Memory B cell (primary cell): ENCODE results near the gene KLHL29.

ENCODE experiments used
- ATAC-seq: fragments of 150-1000 bp; cut with Tn5 transposase; 2 replicates; pipeline ENCODE4 v1.10.0; 2021; ENCODE audit warnings: low read depth, mild to moderate bottlenecking, moderate library complexity
- DNase-seq, 2 donors: peaks; one replicate each; pipeline ENCODE4 v3.0.0; 2022; ENCODE audit warnings: low spot score in 2 of 2
- H3K27ac Mint-ChIP-seq: one replicate; pipeline ENCODE4 v1.8.0; 2022; ENCODE audit warnings: mild to moderate bottlenecking, moderate library complexity, mixed read lengths
- H3K27me3 Mint-ChIP-seq: one replicate; pipeline ENCODE4 v1.8.0; 2022; ENCODE audit warnings: mixed read lengths
- H3K36me3 Mint-ChIP-seq: one replicate; pipeline ENCODE4 v1.8.0; 2022; ENCODE audit warnings: mild to moderate bottlenecking, mixed read lengths
- H3K4me1 Mint-ChIP-seq: one replicate; pipeline ENCODE4 v1.8.0; 2022; ENCODE audit warnings: mixed read lengths
- H3K4me3 Mint-ChIP-seq: one replicate; pipeline ENCODE4 v1.8.0; 2022; ENCODE audit warnings: mild to moderate bottlenecking, moderate library complexity, mixed read lengths
- H3K9me3 Mint-ChIP-seq: one replicate; pipeline ENCODE4 v1.8.0; 2022; ENCODE audit warnings: mixed read lengths

Gene KLHL29

GRCh38 chr2:23705771-23706612 lies 321.0 kb downstream of the KLHL29 start:
- H3K27me3 Mint-ChIP-seq = no peaks in the 10 kb centered on the region
- ATAC-seq (no peak), DNase-seq (no peak)
- no peaks in the 10 kb centered on the region for H3K9me3 Mint-ChIP-seq
- no peak overlapping the region for H3K4me3 Mint-ChIP-seq
- H3K4me1 Mint-ChIP-seq = no peaks in the 10 kb centered on the region
- no peak overlapping the region for H3K27ac Mint-ChIP-seq
- peaks cover 37% of the 10 kb centered on the region for H3K36me3 Mint-ChIP-seq

GRCh38 chr2:23706613-23707078 lies 321.7 kb downstream of the KLHL29 start:
- no peak overlapping the region for H3K27ac Mint-ChIP-seq

GRCh38 chr2:23707096-23707495 lies 322.1 kb downstream of the KLHL29 start:
- no peaks in the 10 kb centered on the region for H3K9me3 Mint-ChIP-seq
- H3K27me3 Mint-ChIP-seq = no peaks in the 10 kb centered on the region
- DNase-seq (no peak), ATAC-seq (no peak)
- peaks cover 37% of the 10 kb centered on the region for H3K36me3 Mint-ChIP-seq
- H3K4me1 Mint-ChIP-seq = no peaks in the 10 kb centered on the region
- no peak overlapping the region for H3K4me3 Mint-ChIP-seq
- no peak overlapping the region for H3K27ac Mint-ChIP-seq

More at GRCh38 chr2:23706613-23707078, 321.7 kb downstream of the KLHL29 start:
- ATAC-seq (no peak), DNase-seq (no peak)
- Mint-ChIP-seq H3K4me3 (no peak overlapping the region), H3K27me3 (no peaks in the 10 kb centered on the region), H3K9me3 (no peaks in the 10 kb centered on the region), H3K4me1 (no peaks in the 10 kb centered on the region), H3K36me3 (peaks cover 34% of the 10 kb centered on the region)

- H3K4me3 Mint-ChIP-seq = no peak overlapping the region
- H3K36me3 Mint-ChIP-seq = peaks cover 33% of the 10 kb centered on the region
- no peaks in the 10 kb centered on the region for H3K27me3 Mint-ChIP-seq
- H3K4me1 Mint-ChIP-seq = no peaks in the 10 kb centered on the region
- no peaks in the 10 kb centered on the region for H3K9me3 Mint-ChIP-seq
- ATAC-seq (no peak), DNase-seq (no peak)
- H3K27ac Mint-ChIP-seq = no peak overlapping the region
Measured at GRCh38 chr2:23708771-23709170, 323.8 kb downstream of the KLHL29 start.

GRCh38 chr2:23709311-23709710 lies 324.3 kb downstream of the KLHL29 start:
- ATAC-seq = no peak
- no peaks in the 10 kb centered on the region for H3K4me1 Mint-ChIP-seq
- DNase-seq = no peak
- no peaks in the 10 kb centered on the region for H3K9me3 Mint-ChIP-seq
- H3K27ac Mint-ChIP-seq = no peak overlapping the region
- H3K27me3 Mint-ChIP-seq = no peaks in the 10 kb centered on the region
- peaks cover 33% of the 10 kb centered on the region for H3K36me3 Mint-ChIP-seq
- no peak overlapping the region for H3K4me3 Mint-ChIP-seq

GRCh38 chr2:23711979-23712755 lies 327.2 kb downstream of the KLHL29 start:
- Mint-ChIP-seq H3K4me3 (no peak overlapping the region), H3K27ac (no peak overlapping the region), H3K9me3 (no peaks in the 10 kb centered on the region), H3K36me3 (peaks cover 29% of the 10 kb centered on the region), H3K4me1 (peaks cover 6% of the 10 kb centered on the region), H3K27me3 (no peaks in the 10 kb centered on the region)
- ATAC-seq = no peak
- DNase-seq = no peak

GRCh38 chr2:23712756-23713151 lies 327.8 kb downstream of the KLHL29 start:
- H3K27ac Mint-ChIP-seq = no peak overlapping the region
- H3K9me3 Mint-ChIP-seq = no peaks in the 10 kb centered on the region
- H3K36me3 Mint-ChIP-seq = peaks cover 30% of the 10 kb centered on the region
- DNase-seq (no peak), ATAC-seq (no peak)
- H3K4me3 Mint-ChIP-seq = no peak overlapping the region
- H3K27me3 Mint-ChIP-seq = no peaks in the 10 kb centered on the region
- peaks cover 6% of the 10 kb centered on the region for H3K4me1 Mint-ChIP-seq

- ATAC-seq (no peak), DNase-seq (no peak)
- Mint-ChIP-seq H3K27me3 (no peaks in the 10 kb centered on the region), H3K9me3 (no peaks in the 10 kb centered on the region), H3K4me3 (no peak overlapping the region), H3K27ac (no peak overlapping the region), H3K36me3 (peaks cover 29% of the 10 kb centered on the region), H3K4me1 (peaks cover 6% of the 10 kb centered on the region)
Measured at GRCh38 chr2:23713351-23713750, 328.4 kb downstream of the KLHL29 start.

GRCh38 chr2:23718931-23719700 lies 334.1 kb downstream of the KLHL29 start:
- no peaks in the 10 kb centered on the region for H3K27me3 Mint-ChIP-seq
- peaks cover 10% of the 10 kb centered on the region for H3K4me1 Mint-ChIP-seq
- H3K36me3 Mint-ChIP-seq = peaks cover 48% of the 10 kb centered on the region
- no peak overlapping the region for H3K4me3 Mint-ChIP-seq
- DNase-seq (no peak), ATAC-seq (no peak)
- H3K9me3 Mint-ChIP-seq = peaks cover 8% of the 10 kb centered on the region
- peak overlapping the region; percentile 19 for H3K27ac Mint-ChIP-seq

GRCh38 chr2:23719716-23720115 lies 334.7 kb downstream of the KLHL29 start:
- no peaks in the 10 kb centered on the region for H3K27me3 Mint-ChIP-seq
- H3K4me1 Mint-ChIP-seq = peaks cover 10% of the 10 kb centered on the region
- ATAC-seq (no peak), DNase-seq (no peak)
- no peak overlapping the region for H3K4me3 Mint-ChIP-seq
- H3K9me3 Mint-ChIP-seq = peaks cover 10% of the 10 kb centered on the region
- peaks cover 51% of the 10 kb centered on the region for H3K36me3 Mint-ChIP-seq
- H3K27ac Mint-ChIP-seq = no peak overlapping the region

GRCh38 chr2:23720705-23721453 lies 335.9 kb downstream of the KLHL29 start:
- H3K27ac Mint-ChIP-seq = no peak overlapping the region
- ATAC-seq = no peak
- peaks cover 15% of the 10 kb centered on the region for H3K9me3 Mint-ChIP-seq
- peaks cover 10% of the 10 kb centered on the region for H3K4me1 Mint-ChIP-seq
- H3K27me3 Mint-ChIP-seq = no peaks in the 10 kb centered on the region
- DNase-seq = no peak
- H3K4me3 Mint-ChIP-seq = no peak overlapping the region
- H3K36me3 Mint-ChIP-seq = peaks cover 60% of the 10 kb centered on the region

GRCh38 chr2:23721454-23721826 lies 336.5 kb downstream of the KLHL29 start:
- no peak overlapping the region for H3K27ac Mint-ChIP-seq
- peaks cover 16% of the 10 kb centered on the region for H3K9me3 Mint-ChIP-seq
- DNase-seq (no peak), ATAC-seq (no peak)
- H3K4me1 Mint-ChIP-seq = peaks cover 8% of the 10 kb centered on the region
- H3K27me3 Mint-ChIP-seq = no peaks in the 10 kb centered on the region
- peaks cover 61% of the 10 kb centered on the region for H3K36me3 Mint-ChIP-seq
- no peak overlapping the region for H3K4me3 Mint-ChIP-seq

- no peak overlapping the region for H3K27ac Mint-ChIP-seq
- H3K36me3 Mint-ChIP-seq = peaks cover 60% of the 10 kb centered on the region
- ATAC-seq (no peak), DNase-seq (no peak)
- H3K4me3 Mint-ChIP-seq = no peak overlapping the region
- no peaks in the 10 kb centered on the region for H3K27me3 Mint-ChIP-seq
- peaks cover 4% of the 10 kb centered on the region for H3K4me1 Mint-ChIP-seq
- peaks cover 16% of the 10 kb centered on the region for H3K9me3 Mint-ChIP-seq
Measured at GRCh38 chr2:23722255-23722654, 337.3 kb downstream of the KLHL29 start.
